K562 (cell line): ENCODE data around the gene HDAC10. TPM values are rescaled to one million over a fixed set of nuclear protein-coding genes. Genes with fewer than 3 reads are reported as not detected.

Experiments used
- ATAC-seq: fragments of 200-7000 bp; cut with Tn5 transposase; 3 replicates; pipeline ENCODE4 v1.9.1; 2020; ENCODE audit warnings: moderate library complexity
- BruUV-seq: library from RNA; stranded (reverse); fragments of 400-500 nt; replicated peaks from 2 replicates; lab custom pipeline; 2021; lab: Mats Ljungman, UMichigan
- CTCF ChIA-PET: fragments of 300-600 bp; formaldehyde crosslinking; extraction: SDS; loops from one replicate; lab custom pipeline; 2021; ENCODE audit warnings: low intra/inter-chr PET ratio; lab: Yijun Ruan, JAX
- POLR2A ChIA-PET: fragments of 300-600, 350-650 bp; sonication (Branson Sonifier 250); formaldehyde crosslinking; extraction: SDS; loops from one replicate; lab custom pipeline; 2021; ENCODE audit warnings: antibody characterized with exemption, inconsistent platforms; lab: Yijun Ruan, JAX
- DNase-seq, 4 experiments: peaks; one replicate each; pipeline versions ENCODE4 v3.0.0 to v3.0.0-alpha.2; 2011 to 2018; ENCODE audit warnings: low spot score in 3 of 4, mixed read lengths in 3 of 4; ENCODE audit errors: extremely low read depth in 1 of 4
- FAIRE-seq: peaks from 2 replicates; lab custom pipeline; 2011; peaks lifted over from hg19 to GRCh38; lab: Jason Lieb, UNC
- H2AFZ ChIP-seq: 2 replicates; pipeline ENCODE4 v1.6.0; 2011; ENCODE audit warnings: low read depth, low read length, control low read depth, inconsistent platforms
- H3K27ac ChIP-seq: fragments of 200-600 bp; 3 replicates; pipeline ENCODE4 v1.8.0; 2011; ENCODE audit warnings: low read depth, mild to moderate bottlenecking, control low read depth, inconsistent platforms, low read length, moderate library complexity, mixed read lengths; ENCODE audit errors: extremely low read depth
- H3K27me3 ChIP-seq, 2 experiments: fragments of 300-600 bp in 1 of 2; 2 replicates in 1 of 2; 3 replicates in 1 of 2; pipeline versions ENCODE4 v1.6.0 to v1.8.0; 2011; ENCODE audit warnings: inconsistent platforms in 2 of 2, low read length in 2 of 2, mild to moderate bottlenecking in 1 of 2, mixed read lengths in 1 of 2, moderate library complexity in 1 of 2; ENCODE audit not compliant: control insufficient read depth in 2 of 2, insufficient read depth in 2 of 2
- H3K36me3 ChIP-seq: fragments of 300-600 bp; 3 replicates; pipeline ENCODE4 v1.8.0; 2011; ENCODE audit warnings: mild to moderate bottlenecking, low read length, inconsistent platforms; ENCODE audit not compliant: control insufficient read depth, insufficient read depth
- H3K4me1 ChIP-seq, 2 experiments: fragments of 200-600 bp in 1 of 2; replicated peaks in 1 of 2; 2 replicates in 1 of 2; 3 replicates in 1 of 2; pipeline versions ENCODE4 v1.5.1 to v1.8.0; 2011; ENCODE audit warnings: inconsistent platforms in 2 of 2, low read length in 2 of 2, mild to moderate bottlenecking in 1 of 2, mixed read lengths in 1 of 2, moderate library complexity in 1 of 2; ENCODE audit not compliant: control insufficient read depth in 2 of 2, insufficient read depth in 2 of 2
- H3K4me2 ChIP-seq: 2 replicates; pipeline ENCODE4 v1.6.1; 2011; ENCODE audit warnings: low read length, control low read depth, inconsistent platforms, mixed read lengths; ENCODE audit not compliant: insufficient read depth
- H3K4me3 ChIP-seq: fragments of 200-600 bp; sonication (generic), shearing (Covaris generic); 2 replicates; pipeline ENCODE4 v1.5.1; 2016; ENCODE audit warnings: control low read depth, inconsistent platforms
- H3K79me2 ChIP-seq: fragments of 200-600 bp; 3 replicates; pipeline ENCODE4 v1.8.0; 2011; ENCODE audit warnings: low read length, inconsistent platforms; ENCODE audit not compliant: control insufficient read depth, insufficient read depth
- H3K9ac ChIP-seq, 2 experiments: 2 replicates each; pipeline versions ENCODE4 v1.6.0 to v1.6.1; 2011; ENCODE audit warnings: low read depth in 2 of 2, low read length in 2 of 2, control low read depth in 1 of 2, inconsistent platforms in 1 of 2, mild to moderate bottlenecking in 1 of 2, mixed read lengths in 1 of 2; ENCODE audit not compliant: insufficient read depth in 1 of 2
- H3K9me1 ChIP-seq: one replicate; pipeline ENCODE4 v1.6.0; 2011; ENCODE audit warnings: inconsistent platforms, mild to moderate bottlenecking, low read length, moderate library complexity; ENCODE audit not compliant: control insufficient read depth, insufficient read depth
- H3K9me3 ChIP-seq: replicated peaks from 2 replicates; pipeline ENCODE4 v1.5.1; 2011; ENCODE audit warnings: low read depth, low read length, inconsistent platforms; ENCODE audit not compliant: control insufficient read depth, insufficient read depth
- H4K20me1 ChIP-seq: replicated peaks from 2 replicates; pipeline ENCODE4 v1.6.1; 2011; ENCODE audit warnings: low read length, inconsistent platforms, mixed read lengths; ENCODE audit not compliant: control insufficient read depth, insufficient read depth
- ADNP ChIP-seq: fragments of 200-800 bp; sonication (Bioruptor generic); IDR thresholded peaks from 2 replicates; pipeline ENCODE4 v1.6.1; 2016; ENCODE audit warnings: missing genetic modification characterization, missing compliant biosample characterization
- BMI1 ChIP-seq: fragments of 150-350 bp; IDR thresholded peaks from 2 replicates; pipeline ENCODE4 v1.6.1; 2014; ENCODE audit warnings: low read length
- EGR1 ChIP-seq: fragments of 450-650 bp; conservative IDR thresholded peaks from 2 replicates; pipeline ENCODE4 v1.6.1; 2017; ENCODE audit warnings: mild to moderate bottlenecking
- FOS ChIP-seq: IDR thresholded peaks from 3 replicates; pipeline ENCODE4 v1.6.1; 2011; ENCODE audit not compliant: insufficient read length; ENCODE audit errors: extremely low read depth
- GTF2F1 ChIP-seq: IDR thresholded peaks from 2 replicates; pipeline ENCODE4 v1.6.1; 2011; ENCODE audit warnings: low read depth, low read length, improper control_type of control experiment
- NFE2L1 ChIP-seq: fragments of 450-650 bp; IDR thresholded peaks from 2 replicates; pipeline ENCODE4 v1.6.1; 2016; ENCODE audit warnings: missing genetic modification characterization, low read depth, mild to moderate bottlenecking, missing compliant biosample characterization, moderate library complexity, borderline replicate concordance
- NR2F6 ChIP-seq: fragments of 450-650 bp; formaldehyde crosslinking; IDR thresholded peaks from 2 replicates; pipeline ENCODE4 v1.4.0; 2020; ENCODE audit warnings: mild to moderate bottlenecking
- POLR2G ChIP-seq: fragments of 200-400 bp; formaldehyde crosslinking; IDR thresholded peaks from 2 replicates; pipeline ENCODE4 v1.6.1; 2017; ENCODE audit warnings: low read depth, mild to moderate bottlenecking, antibody characterized with exemption, low read length, moderate library complexity
- RBFOX2 ChIP-seq: fragments of 200-400 bp; formaldehyde crosslinking; IDR thresholded peaks from 2 replicates; pipeline ENCODE4 v1.6.1; 2017; ENCODE audit warnings: low read depth, mild to moderate bottlenecking, low read length, moderate library complexity
- SAP30 ChIP-seq: fragments of 200-600 bp; sonication (generic); IDR thresholded peaks from 2 replicates; pipeline ENCODE4 v1.6.1; 2012; ENCODE audit warnings: borderline replicate concordance, low read depth, mild to moderate bottlenecking, moderate library complexity, low read length, control low read depth, inconsistent platforms; ENCODE audit not compliant: insufficient read depth, poor library complexity, severe bottlenecking
- SREBF1 ChIP-seq: fragments of 150-350 bp; IDR thresholded peaks from 2 replicates; pipeline ENCODE4 v1.6.1; 2014; ENCODE audit warnings: antibody characterized with exemption, low read depth, low read length, borderline replicate concordance
- TBP ChIP-seq: optimal IDR thresholded peaks from 2 replicates; pipeline ENCODE3; 2011; ENCODE audit warnings: low read depth, low read length, improper control_type of control experiment
- TFAM ChIP-seq: fragments of 250-450 bp; sonication (Bioruptor Pico); conservative IDR thresholded peaks from 2 replicates; pipeline ENCODE4 v1.5.0; 2021; ENCODE audit warnings: mild to moderate bottlenecking, moderate library complexity
- ZFP36 ChIP-seq: fragments of 150-350 bp; IDR thresholded peaks from 2 replicates; pipeline ENCODE4 v1.6.1; 2018; ENCODE audit warnings: low read length, low read depth; ENCODE audit not compliant: partially characterized antibody
- ZNF583 ChIP-seq: fragments of 250-450 bp; sonication (Bioruptor Pico); IDR thresholded peaks from 2 replicates; pipeline ENCODE4 v1.4.0; 2020
- WGBS: fragments of 100-300 bp; shearing (Covaris generic); methylation state at CpG from one replicate; pipeline ENCODE4 v1.1.6; 2016; ENCODE audit warnings: low coverage, mixed read lengths; ENCODE audit not compliant: insufficient coverage; ENCODE audit errors: missing lambda C conversion rate; 5-methylcytosine and 5-hydroxymethylcytosine counted together
- in situ Hi-C: fragments of 300-500 bp; cut with MboI; formaldehyde crosslinking; loops from 4 replicates; pipeline ENCODE4 v1.15.0; 2018; ENCODE audit warnings: inconsistent platforms, mixed read lengths
- intact Hi-C: fragments of 100-400 bp; cut with micrococcal nuclease; formaldehyde crosslinking; loops from 2 replicates; pipeline ENCODE4 v1.14.2; 2022
- polyA plus RNA-seq, 8 experiments: library from polyadenylated mRNA; depleted of rRNA in 4 of 8; stranded (reverse) in 5 of 8; unstranded in 3 of 8; fragments of >200 nt; fragmentation: Nextera tagmentation in 2 of 8; fragmentation: Illumina TruSeq in 1 of 8; extraction: Ambion mirVana in 2 of 8; extraction: Trizol in 1 of 8; gene quantifications; 2 replicates each; pipeline versions ENCODE4 v1.2.1 to v1.2.3, GENCODE V29; 2011 to 2014; ENCODE audit warnings: inconsistent platforms in 1 of 8, missing spikeins in 1 of 8
- total RNA-seq, 7 experiments: library from RNA; depleted of rRNA in 6 of 7; stranded (reverse); fragments of >200 nt in 6 of 7; fragmentation: Illumina TruSeq in 2 of 7; extraction: Trizol in 2 of 7; gene quantifications; 2 replicates each; pipeline versions ENCODE4 v1.2.1 to v1.2.3, GENCODE V29; 2011 to 2021; ENCODE audit warnings: low replicate concordance in 1 of 7

HDAC10 gene
- total and polyA plus RNA-seq, 9 of the 15 experiments (the other 6 are each of a cell fraction or from before 2014, with no cell fraction given): 0.10 to 44.2 (median 6.5) TPM

GRCh38 chr22:50197856-50198623 is 53.0 kb downstream of the HDAC10 start (continued):
- no peak for TF ChIP-seq FOS
- no peak for TF ChIP-seq SREBF1
- no peak for TF ChIP-seq ZNF583
- no peak for TF ChIP-seq NR2F6 (CRISPR knock-in tag)
- TF ChIP-seq ADNP (tag): no peak
- TF ChIP-seq SAP30: no peak
- TF ChIP-seq NFE2L1 (tag): no peak
- no peak for TF ChIP-seq BMI1
- TF ChIP-seq EGR1: no peak
- no peak for TF ChIP-seq TBP
- TF ChIP-seq, all 486 proteins: peak for 5

GRCh38 chr22:50197000-50197800 is 53.9 kb downstream of the HDAC10 start:
- no TSS peak for BruUV-seq
- CTCF ChIA-PET: no interaction called here
- intact Hi-C loops: no loop called here

More at GRCh38 chr22:50197000-50197800, 53.9 kb downstream of the HDAC10 start:
- H3K4me3 ChIP-seq: no peak overlapping the region
- H3K9me1 ChIP-seq: no peaks in the 10 kb centered on the region
- POLR2A ChIA-PET: no interaction called here
- in situ Hi-C loops: no loop called here
- H2AFZ ChIP-seq: no peak overlapping the region
- no peak overlapping the region for H3K27ac ChIP-seq
- FAIRE-seq: no peak
- H3K4me1 ChIP-seq: peaks cover 4 to 59% of the 10 kb centered on the region in 2 experiments; a peak in 3 of 5 replicates
- DNase-seq: no peak
- TF ChIP-seq ZFP36 (no peak), POLR2G (peak; percentile 44; the same call in 1 of the 2 replicates), GTF2F1 (no peak), RBFOX2 (0 out of 2 replicates have a peak, but pooled peaks have one; percentile 14), TFAM (CRISPR knock-in tag) (no peak)
- 92% methylated on average over 4 of the region's 23 CpGs for WGBS
- peaks cover 22% of the 10 kb centered on the region for H3K79me2 ChIP-seq
- no peaks in the 10 kb centered on the region for H3K9me3 ChIP-seq
- no peak overlapping the region; a peak in 1 of 4 replicates for H3K9ac ChIP-seq
- ATAC-seq: no peak
- H3K4me2 ChIP-seq: no peak overlapping the region
- no peaks in the 10 kb centered on the region for H3K27me3 ChIP-seq
- no peaks in the 10 kb centered on the region; the same call in 1 of the 2 replicates for H4K20me1 ChIP-seq
- peaks cover 53% of the 10 kb centered on the region; the same call in 1 of the 3 replicates for H3K36me3 ChIP-seq
